GM12878 (cell line): ENCODE results near the gene SEMA4C. TPM values are rescaled to one million over a fixed set of nuclear protein-coding genes. Genes with fewer than 3 reads are reported as not detected.

Experiments used
- ATAC-seq: fragments of 200-7000 bp; cut with Tn5 transposase; 3 replicates; pipeline ENCODE4 v1.9.1; 2020; ENCODE audit warnings: mild to moderate bottlenecking, moderate library complexity
- BruUV-seq: library from RNA; stranded (reverse); fragments of 400-500 nt; replicated peaks from 2 replicates; lab custom pipeline; 2021; lab: Mats Ljungman, UMichigan
- CTCF ChIA-PET: fragments of 300-600 bp; sonication (Branson Sonifier 250); formaldehyde crosslinking; extraction: SDS; loops from one replicate; lab custom pipeline; 2021; ENCODE audit warnings: inconsistent platforms; lab: Yijun Ruan, JAX
- POLR2A ChIA-PET: fragments of 350-600 bp; formaldehyde crosslinking; extraction: SDS; loops from one replicate; lab custom pipeline; 2021; ENCODE audit warnings: inconsistent platforms; lab: Charles Lee
- RAD21 ChIA-PET: fragments of 300-600 bp; sonication (Branson Sonifier 250); formaldehyde crosslinking; loops from one replicate; lab custom pipeline; 2023; ENCODE audit warnings: antibody characterized with exemption; ENCODE audit not compliant: unreplicated experiment; lab: Charles Lee
- SMC1A ChIA-PET: fragments of 300-600 bp; sonication (Branson Sonifier 250); formaldehyde crosslinking; loops from one replicate; lab custom pipeline; 2023; ENCODE audit not compliant: unreplicated experiment, uncharacterized antibody; lab: Charles Lee
- DNase-seq: peaks from one replicate; pipeline ENCODE4 v3.0.0-alpha.2; 2011; ENCODE audit warnings: low read depth, low spot score
- FAIRE-seq: peaks from 3 replicates; lab custom pipeline; 2011; peaks lifted over from hg19 to GRCh38; lab: Jason Lieb, UNC
- H2AFZ ChIP-seq: 2 replicates; pipeline ENCODE4 v1.6.0; 2011; ENCODE audit warnings: low read depth, low read length, control low read depth; ENCODE audit not compliant: control insufficient read depth
- H3K27ac ChIP-seq: 2 replicates; pipeline ENCODE4 v1.5.1; 2011; ENCODE audit warnings: control low read depth; ENCODE audit not compliant: control insufficient read depth, insufficient read depth
- H3K27me3 ChIP-seq, 2 experiments: replicated peaks in 1 of 2; 2 replicates each; pipeline versions ENCODE4 v1.6.0 to v1.6.1; 2011; ENCODE audit warnings: low read length in 1 of 2; ENCODE audit not compliant: control insufficient read depth in 2 of 2, insufficient read depth in 2 of 2
- H3K36me3 ChIP-seq, 2 experiments: 2 replicates each; pipeline ENCODE4 v1.5.1; 2011; ENCODE audit warnings: low read length in 1 of 2; ENCODE audit not compliant: control insufficient read depth in 2 of 2, insufficient read depth in 2 of 2
- H3K4me1 ChIP-seq: 2 replicates; pipeline ENCODE4 v1.6.1; 2011; ENCODE audit warnings: mild to moderate bottlenecking, low read length, moderate library complexity, mixed read lengths; ENCODE audit not compliant: control insufficient read depth, insufficient read depth
- H3K4me2 ChIP-seq: 2 replicates; pipeline ENCODE4 v1.6.0; 2011; ENCODE audit warnings: control low read depth; ENCODE audit not compliant: control insufficient read depth, insufficient read depth
- H3K4me3 ChIP-seq: fragments of 200-600 bp; sonication (generic); 2 replicates; pipeline ENCODE4 v1.5.1; 2016
- H3K79me2 ChIP-seq: 2 replicates; pipeline ENCODE4 v1.6.0; 2011; ENCODE audit warnings: low read length; ENCODE audit not compliant: control insufficient read depth, insufficient read depth
- H3K9ac ChIP-seq: 2 replicates; pipeline ENCODE4 v1.8.0; 2011; ENCODE audit warnings: low read length, control low read depth, mixed read lengths; ENCODE audit not compliant: control insufficient read depth, insufficient read depth
- H3K9me3 ChIP-seq: replicated peaks from 3 replicates; pipeline ENCODE4 v1.5.1; 2011; ENCODE audit warnings: mild to moderate bottlenecking, low read length; ENCODE audit not compliant: control insufficient read depth, insufficient read depth
- H4K20me1 ChIP-seq: 2 replicates; pipeline ENCODE4 v1.6.0; 2011; ENCODE audit not compliant: control insufficient read depth, insufficient read depth
- BMI1 ChIP-seq: fragments of 450-650 bp; IDR thresholded peaks from 2 replicates; pipeline ENCODE4 v1.6.1; 2016; ENCODE audit warnings: mild to moderate bottlenecking, moderate library complexity, borderline replicate concordance
- CBX3 ChIP-seq: fragments of 200-600 bp; sonication (generic); IDR thresholded peaks from 2 replicates; pipeline ENCODE4 v1.6.1; 2016; ENCODE audit warnings: low read depth, borderline replicate concordance
- IRF4 ChIP-seq: IDR thresholded peaks from 2 replicates; pipeline ENCODE4 v1.6.1; 2011; ENCODE audit warnings: low read depth, low read length
- KDM1A ChIP-seq: fragments of 200-600 bp; sonication (generic); IDR thresholded peaks from 2 replicates; pipeline ENCODE4 v1.6.1; 2016; ENCODE audit warnings: borderline replicate concordance
- MEF2B ChIP-seq: fragments of 450-650 bp; IDR thresholded peaks from 2 replicates; pipeline ENCODE4 v1.6.1; 2018; ENCODE audit warnings: mild to moderate bottlenecking, moderate library complexity; ENCODE audit not compliant: partially characterized antibody, poor library complexity, severe bottlenecking
- PAX5 ChIP-seq: IDR thresholded peaks from 2 replicates; pipeline ENCODE4 v1.6.1; 2011; ENCODE audit warnings: low read depth, low read length, borderline replicate concordance
- PAX8 ChIP-seq: fragments of 450-650 bp; IDR thresholded peaks from 2 replicates; pipeline ENCODE4 v1.6.1; 2017; ENCODE audit warnings: mild to moderate bottlenecking, moderate library complexity
- RUNX3 ChIP-seq: IDR thresholded peaks from 2 replicates; pipeline ENCODE4 v1.6.1; 2012; ENCODE audit warnings: low read length, inconsistent platforms
- SP1 ChIP-seq: IDR thresholded peaks from one replicate; pipeline ENCODE4 v1.6.1; 2011; ENCODE audit warnings: low read depth, low read length
- SREBF2 ChIP-seq: IDR thresholded peaks from 2 replicates; pipeline ENCODE4 v1.6.1; 2012; ENCODE audit warnings: mild to moderate bottlenecking, low read length
- TAF1 ChIP-seq: IDR thresholded peaks from 2 replicates; pipeline ENCODE4 v1.6.1; 2011; ENCODE audit warnings: mild to moderate bottlenecking, low read depth, low read length, borderline replicate concordance
- YY1 ChIP-seq: IDR thresholded peaks from 2 replicates; pipeline ENCODE4 v1.6.1; 2011; ENCODE audit warnings: low read depth, mild to moderate bottlenecking, low read length
- ZBED1 ChIP-seq: IDR thresholded peaks from 2 replicates; pipeline ENCODE4 v1.6.1; 2016; ENCODE audit warnings: borderline replicate concordance
- ZNF622 ChIP-seq: fragments of 450-650 bp; IDR thresholded peaks from 2 replicates; pipeline ENCODE4 v1.6.1; 2017; ENCODE audit warnings: mild to moderate bottlenecking, inconsistent platforms
- WGBS: methylation state at CpG from one replicate; pipeline ENCODE4 v1.1.6; 2016; ENCODE audit warnings: low lambda C conversion rate; ENCODE audit not compliant: insufficient replicate concordance, insufficient coverage; ENCODE audit errors: missing lambda C conversion rate; 5-methylcytosine and 5-hydroxymethylcytosine counted together
- in situ Hi-C: fragments of 300-500 bp; cut with MboI; formaldehyde crosslinking; loops from 9 replicates; pipeline ENCODE4 v1.14.3; 2018; ENCODE audit warnings: mixed read lengths
- intact Hi-C: fragments of 100-400 bp; cut with micrococcal nuclease; formaldehyde crosslinking; loops from one replicate; pipeline ENCODE4 v1.14.2; 2022; ENCODE audit not compliant: unreplicated experiment
- polyA plus RNA-seq, 11 experiments: library from polyadenylated mRNA; depleted of rRNA in 4 of 11; unstranded in 6 of 11; stranded (reverse) in 5 of 11; fragments of >200 nt; fragmentation: Nextera tagmentation in 4 of 11; fragmentation: Illumina TruSeq in 1 of 11; extraction: Ambion mirVana in 4 of 11; extraction: Trizol in 1 of 11; gene quantifications; 1 replicate in 1 of 11; 2 replicates in 10 of 11; pipeline versions ENCODE4 v1.2.1 to v1.2.3, GENCODE V29; 2011 to 2016; ENCODE audit warnings: inconsistent platforms in 2 of 11, missing spikeins in 2 of 11, low read depth in 1 of 11
- total RNA-seq, 4 experiments: library from RNA; depleted of rRNA in 3 of 4; stranded (reverse); fragments of >200 nt in 3 of 4; fragmentation: Illumina TruSeq in 1 of 4; extraction: Trizol in 1 of 4; gene quantifications; 2 replicates each; pipeline versions ENCODE4 v1.2.1 to v1.2.3, GENCODE V29; 2013 to 2021
- TF ChIP-seq, protein P1 (sequence below): IDR thresholded peaks from 2 replicates; pipeline ENCODE4 v1.6.1; 2012; ENCODE audit warnings: low read length, inconsistent platforms
- TF ChIP-seq, protein P2 (sequence below): fragments of 450-650 bp; IDR thresholded peaks from 2 replicates; pipeline ENCODE4 v1.6.1; 2016; ENCODE audit warnings: mild to moderate bottlenecking
- TF ChIP-seq, protein P3 (sequence below): fragments of 150-350 bp; IDR thresholded peaks from 2 replicates; pipeline ENCODE4 v1.6.1; 2014; ENCODE audit warnings: mild to moderate bottlenecking, low read depth, low read length

SEMA4C gene
- total and polyA plus RNA-seq, 10 of the 15 experiments (the other 5 are each of a cell fraction or from before 2014, with no cell fraction given), result 0.06 to 21.6 (median 6.8) TPM

DNA sequence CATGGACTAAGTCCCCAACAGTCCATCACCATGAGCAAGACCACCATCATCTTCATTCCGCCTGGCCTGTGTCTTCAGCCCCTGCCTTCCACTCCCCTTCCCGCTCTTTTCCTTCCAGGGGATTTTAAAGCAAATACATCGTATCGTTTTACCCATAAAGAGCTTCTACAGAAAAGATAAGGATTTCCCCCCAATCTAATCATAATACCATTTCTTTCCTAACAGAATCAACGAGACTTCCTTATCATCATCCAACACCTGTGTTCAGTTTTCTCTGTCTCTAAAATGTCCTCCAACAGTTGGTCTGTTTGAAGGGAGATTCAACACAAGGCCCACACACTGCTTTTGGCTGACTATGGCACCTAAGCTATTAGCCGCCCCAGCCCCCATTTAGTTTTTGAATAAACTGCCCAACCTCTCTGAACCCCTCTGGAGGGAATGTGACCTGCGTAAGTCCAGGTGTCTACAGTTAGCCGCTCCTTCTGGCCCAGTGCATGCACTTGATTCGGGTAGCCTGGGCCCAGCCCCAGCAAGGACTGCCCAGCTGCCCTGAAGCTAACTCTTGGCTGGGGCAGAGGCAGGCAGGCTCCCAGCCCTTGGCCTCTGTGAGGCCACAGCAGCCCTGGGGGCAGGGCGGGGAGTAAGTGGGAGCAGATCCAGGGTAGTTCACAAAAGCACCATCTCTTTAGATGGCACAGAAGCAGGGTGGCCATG lies 25.3 kb upstream of the SEMA4C start (continued):
- TF ChIP-seq SP1 (no peak), CBX3 (no peak), RUNX3 (no peak), YY1 (no peak)

DNA sequence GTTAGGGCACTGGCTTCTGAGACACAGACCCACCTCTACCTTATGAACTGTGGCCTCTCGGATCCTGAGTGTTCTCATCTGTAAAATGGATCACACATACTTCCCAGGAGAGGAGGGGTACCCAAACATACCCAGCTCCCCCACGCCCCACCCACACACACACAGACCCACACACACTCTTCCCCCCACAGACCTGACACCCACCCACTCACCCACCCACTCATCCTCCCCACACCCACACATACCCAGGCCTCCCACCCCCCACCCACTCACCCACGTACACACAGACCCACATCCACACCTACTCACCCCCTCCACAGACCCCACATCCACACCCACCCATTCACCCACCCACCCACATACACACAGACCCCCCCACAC lies 24.3 kb upstream of the SEMA4C start:
- no peak for ATAC-seq
- ChIA-PET CTCF (no interaction called here), SMC1A (interaction anchor here (1.2 kb wide), 1 partner anchor 11 kb away, joined by 3 read pairs; no protein-coding TSS in a partner anchor), RAD21 (no interaction called here), POLR2A (no interaction called here)
- BruUV-seq, result no TSS peak
- H3K27me3 ChIP-seq, result no peaks in the 10 kb centered on the region; a peak in 1 of 4 replicates
- no peak overlapping the region for H3K27ac ChIP-seq
- no peaks in the 10 kb centered on the region for H3K9me3 ChIP-seq
- intact Hi-C loops (no loop called here), in situ Hi-C loops (no loop called here)
- no peaks in the 10 kb centered on the region for H3K79me2 ChIP-seq
- FAIRE-seq, result no peak
- no peak overlapping the region for H2AFZ ChIP-seq
- no peak overlapping the region for H3K4me2 ChIP-seq
- no peaks in the 10 kb centered on the region for H4K20me1 ChIP-seq
- no peak overlapping the region for H3K9ac ChIP-seq
- no peak overlapping the region for H3K4me3 ChIP-seq
- no peaks in the 10 kb centered on the region for H3K4me1 ChIP-seq
- WGBS, result 46% methylated on average over 2 of the region's 3 CpGs
- no peaks in the 10 kb centered on the region for H3K36me3 ChIP-seq
- no peak for DNase-seq
- TF ChIP-seq ZNF622 (no peak), IRF4 (no peak), ZBED1 (no peak), PAX8 (no peak), PAX5 (no peak), BMI1 (no peak), MEF2B (no peak), SREBF2 (no peak), KDM1A (no peak), TAF1 (no peak)
- TF ChIP-seq, protein P1, sequence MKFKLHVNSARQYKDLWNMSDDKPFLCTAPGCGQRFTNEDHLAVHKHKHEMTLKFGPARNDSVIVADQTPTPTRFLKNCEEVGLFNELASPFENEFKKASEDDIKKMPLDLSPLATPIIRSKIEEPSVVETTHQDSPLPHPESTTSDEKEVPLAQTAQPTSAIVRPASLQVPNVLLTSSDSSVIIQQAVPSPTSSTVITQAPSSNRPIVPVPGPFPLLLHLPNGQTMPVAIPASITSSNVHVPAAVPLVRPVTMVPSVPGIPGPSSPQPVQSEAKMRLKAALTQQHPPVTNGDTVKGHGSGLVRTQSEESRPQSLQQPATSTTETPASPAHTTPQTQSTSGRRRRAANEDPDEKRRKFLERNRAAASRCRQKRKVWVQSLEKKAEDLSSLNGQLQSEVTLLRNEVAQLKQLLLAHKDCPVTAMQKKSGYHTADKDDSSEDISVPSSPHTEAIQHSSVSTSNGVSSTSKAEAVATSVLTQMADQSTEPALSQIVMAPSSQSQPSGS, result no peak
- TF ChIP-seq, protein P2, sequence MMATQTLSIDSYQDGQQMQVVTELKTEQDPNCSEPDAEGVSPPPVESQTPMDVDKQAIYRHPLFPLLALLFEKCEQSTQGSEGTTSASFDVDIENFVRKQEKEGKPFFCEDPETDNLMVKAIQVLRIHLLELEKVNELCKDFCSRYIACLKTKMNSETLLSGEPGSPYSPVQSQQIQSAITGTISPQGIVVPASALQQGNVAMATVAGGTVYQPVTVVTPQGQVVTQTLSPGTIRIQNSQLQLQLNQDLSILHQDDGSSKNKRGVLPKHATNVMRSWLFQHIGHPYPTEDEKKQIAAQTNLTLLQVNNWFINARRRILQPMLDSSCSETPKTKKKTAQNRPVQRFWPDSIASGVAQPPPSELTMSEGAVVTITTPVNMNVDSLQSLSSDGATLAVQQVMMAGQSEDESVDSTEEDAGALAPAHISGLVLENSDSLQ, result no peak
- TF ChIP-seq, protein P3, sequence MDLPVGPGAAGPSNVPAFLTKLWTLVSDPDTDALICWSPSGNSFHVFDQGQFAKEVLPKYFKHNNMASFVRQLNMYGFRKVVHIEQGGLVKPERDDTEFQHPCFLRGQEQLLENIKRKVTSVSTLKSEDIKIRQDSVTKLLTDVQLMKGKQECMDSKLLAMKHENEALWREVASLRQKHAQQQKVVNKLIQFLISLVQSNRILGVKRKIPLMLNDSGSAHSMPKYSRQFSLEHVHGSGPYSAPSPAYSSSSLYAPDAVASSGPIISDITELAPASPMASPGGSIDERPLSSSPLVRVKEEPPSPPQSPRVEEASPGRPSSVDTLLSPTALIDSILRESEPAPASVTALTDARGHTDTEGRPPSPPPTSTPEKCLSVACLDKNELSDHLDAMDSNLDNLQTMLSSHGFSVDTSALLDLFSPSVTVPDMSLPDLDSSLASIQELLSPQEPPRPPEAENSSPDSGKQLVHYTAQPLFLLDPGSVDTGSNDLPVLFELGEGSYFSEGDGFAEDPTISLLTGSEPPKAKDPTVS, result no peak
